Stimulated activated CD8-positive, alpha-beta memory T cell treated with anti-CD3 and anti-CD28 coated beads, Interleukin-4, amount 100 ng/mL, for 4 hours (primary cell): ENCODE measurements around the gene POLR1C.

Experiments
- DNase-seq, 2 donors: peaks; one replicate each; pipeline ENCODE4 v3.0.0-alpha.2; 2020; ENCODE audit warnings: low read depth in 2 of 2, low spot score in 1 of 2

The POLR1C gene

DNA sequence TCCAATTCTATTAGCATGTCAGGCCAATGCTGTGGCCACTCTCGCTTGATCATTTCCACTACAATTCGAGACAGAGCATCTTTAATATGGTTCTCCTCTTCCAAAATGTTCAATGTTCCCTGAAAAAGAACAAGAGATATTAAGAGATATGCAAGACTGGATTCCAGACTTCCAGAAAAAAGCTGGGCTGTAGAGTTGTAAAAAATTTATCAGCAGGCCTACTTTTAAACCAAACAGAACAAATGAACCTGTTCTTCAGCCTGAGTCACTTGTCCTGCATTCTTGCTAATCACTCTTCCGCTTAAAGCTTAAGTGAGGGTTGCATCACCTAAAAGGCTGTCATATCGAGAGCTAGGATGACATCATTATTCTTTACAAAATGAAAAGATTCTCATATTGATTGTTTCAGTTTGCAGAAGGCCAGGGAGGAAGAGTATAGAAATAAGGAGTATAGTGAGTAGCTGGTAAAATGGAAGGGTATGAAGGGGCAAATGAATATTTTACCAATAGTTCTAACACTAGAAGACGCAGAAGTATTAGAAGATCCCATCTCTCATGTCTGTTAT is 54.1 kb downstream of the POLR1C start:
- DNase-seq: no peak
